ENCODE measurements around the gene FICD.

- TF ChIP-seq POLR2A (IDR thresholded peaks at IDR 0.05) (peak in 1 of 4 donors; percentile 31), CTCF (IDR thresholded peaks at IDR 0.05) (peak in 1 of 6 experiments; percentile 22)
These were observed at the start of gene FICD for GRCh38 chr12:108514973-108515814.
